Measurements from ENCODE around the gene ARL5A.

DNA sequence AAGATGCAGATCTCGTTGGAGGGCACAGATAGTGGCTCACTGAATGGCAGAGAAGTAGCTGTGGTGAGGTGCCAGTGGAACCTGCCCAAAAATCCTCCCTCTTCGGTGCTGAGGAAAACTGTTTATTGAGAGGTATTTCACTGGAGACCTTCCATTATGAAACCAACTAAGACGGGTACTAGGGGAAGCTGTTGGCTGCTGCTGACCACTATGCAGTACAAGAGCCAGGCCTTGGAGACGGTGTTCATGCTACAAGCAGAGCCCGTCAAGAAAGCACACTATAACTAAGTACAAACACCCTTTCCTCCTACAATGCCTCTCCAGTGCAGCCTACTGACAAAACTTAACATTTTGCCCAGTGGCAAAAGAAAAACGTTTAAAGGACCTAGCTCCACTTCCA, 4.6 kb downstream of the ARL5A start:
- TF ChIP-seq POLR2AphosphoS5 (IDR thresholded peaks at IDR 0.05; ENCODE audit: low read depth, low read length), result no peak
- TF ChIP-seq, protein P1, sequence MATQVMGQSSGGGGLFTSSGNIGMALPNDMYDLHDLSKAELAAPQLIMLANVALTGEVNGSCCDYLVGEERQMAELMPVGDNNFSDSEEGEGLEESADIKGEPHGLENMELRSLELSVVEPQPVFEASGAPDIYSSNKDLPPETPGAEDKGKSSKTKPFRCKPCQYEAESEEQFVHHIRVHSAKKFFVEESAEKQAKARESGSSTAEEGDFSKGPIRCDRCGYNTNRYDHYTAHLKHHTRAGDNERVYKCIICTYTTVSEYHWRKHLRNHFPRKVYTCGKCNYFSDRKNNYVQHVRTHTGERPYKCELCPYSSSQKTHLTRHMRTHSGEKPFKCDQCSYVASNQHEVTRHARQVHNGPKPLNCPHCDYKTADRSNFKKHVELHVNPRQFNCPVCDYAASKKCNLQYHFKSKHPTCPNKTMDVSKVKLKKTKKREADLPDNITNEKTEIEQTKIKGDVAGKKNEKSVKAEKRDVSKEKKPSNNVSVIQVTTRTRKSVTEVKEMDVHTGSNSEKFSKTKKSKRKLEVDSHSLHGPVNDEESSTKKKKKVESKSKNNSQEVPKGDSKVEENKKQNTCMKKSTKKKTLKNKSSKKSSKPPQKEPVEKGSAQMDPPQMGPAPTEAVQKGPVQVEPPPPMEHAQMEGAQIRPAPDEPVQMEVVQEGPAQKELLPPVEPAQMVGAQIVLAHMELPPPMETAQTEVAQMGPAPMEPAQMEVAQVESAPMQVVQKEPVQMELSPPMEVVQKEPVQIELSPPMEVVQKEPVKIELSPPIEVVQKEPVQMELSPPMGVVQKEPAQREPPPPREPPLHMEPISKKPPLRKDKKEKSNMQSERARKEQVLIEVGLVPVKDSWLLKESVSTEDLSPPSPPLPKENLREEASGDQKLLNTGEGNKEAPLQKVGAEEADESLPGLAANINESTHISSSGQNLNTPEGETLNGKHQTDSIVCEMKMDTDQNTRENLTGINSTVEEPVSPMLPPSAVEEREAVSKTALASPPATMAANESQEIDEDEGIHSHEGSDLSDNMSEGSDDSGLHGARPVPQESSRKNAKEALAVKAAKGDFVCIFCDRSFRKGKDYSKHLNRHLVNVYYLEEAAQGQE (IDR thresholded peaks at IDR 0.05; ENCODE audit: insufficient read depth in 1 of 2, low read depth in 2 of 2, low read length in 2 of 2), result no peak

All from PFSK-1 (cell line).